Activated CD8-positive, alpha-beta memory T cell treated with anti-CD3 and anti-CD28 coated beads, Interleukin-2, amount 10 ng/mL, durations not matched to agents 7 days and 5 days (primary cell): ENCODE results near the gene C1QTNF5. TPM values are rescaled to one million over a fixed set of nuclear protein-coding genes. Genes with fewer than 3 reads are reported as not detected.
"Not testable (repeated sequence)": the region's sequence is repeated elsewhere in the genome, so short reads cannot be mapped to it uniquely, and the experiment has no call there.

Experiments used
- ATAC-seq: fragments of 150-1000 bp; cut with Tn5 transposase; one replicate; pipeline ENCODE4 v1.10.0; 2021; ENCODE audit warnings: moderate library complexity
- CTCF ChIA-PET: fragments of 350-600 bp; sonication (Branson Sonifier 250); formaldehyde crosslinking; loops from one replicate; lab custom pipeline; 2021; ENCODE audit warnings: antibody characterized with exemption; lab: Charles Lee
- DNase-seq: peaks from one replicate; pipeline ENCODE4 v3.0.0-alpha.2; 2020
- H3K27ac Mint-ChIP-seq: one replicate; pipeline ENCODE4 v1.8.0; 2021; ENCODE audit warnings: mild to moderate bottlenecking, mixed read lengths
- H3K27me3 Mint-ChIP-seq: one replicate; pipeline ENCODE4 v1.8.0; 2021; ENCODE audit warnings: mixed read lengths
- H3K36me3 Mint-ChIP-seq: one replicate; pipeline ENCODE4 v1.8.0; 2021; ENCODE audit warnings: mild to moderate bottlenecking, mixed read lengths
- H3K4me1 Mint-ChIP-seq: one replicate; pipeline ENCODE4 v1.8.0; 2021; ENCODE audit warnings: mixed read lengths
- H3K4me3 Mint-ChIP-seq: one replicate; pipeline ENCODE4 v1.8.0; 2021; ENCODE audit warnings: mild to moderate bottlenecking, moderate library complexity, mixed read lengths
- H3K9me3 Mint-ChIP-seq: one replicate; pipeline ENCODE4 v1.8.0; 2022; ENCODE audit warnings: low read depth, mixed read lengths
- total RNA-seq, 2 experiments: library from RNA; stranded (reverse); gene quantifications; one replicate each; pipeline ENCODE4 v1.2.3, GENCODE V29; 2021

C1QTNF5 gene
- not detected for total RNA-seq

DNA sequence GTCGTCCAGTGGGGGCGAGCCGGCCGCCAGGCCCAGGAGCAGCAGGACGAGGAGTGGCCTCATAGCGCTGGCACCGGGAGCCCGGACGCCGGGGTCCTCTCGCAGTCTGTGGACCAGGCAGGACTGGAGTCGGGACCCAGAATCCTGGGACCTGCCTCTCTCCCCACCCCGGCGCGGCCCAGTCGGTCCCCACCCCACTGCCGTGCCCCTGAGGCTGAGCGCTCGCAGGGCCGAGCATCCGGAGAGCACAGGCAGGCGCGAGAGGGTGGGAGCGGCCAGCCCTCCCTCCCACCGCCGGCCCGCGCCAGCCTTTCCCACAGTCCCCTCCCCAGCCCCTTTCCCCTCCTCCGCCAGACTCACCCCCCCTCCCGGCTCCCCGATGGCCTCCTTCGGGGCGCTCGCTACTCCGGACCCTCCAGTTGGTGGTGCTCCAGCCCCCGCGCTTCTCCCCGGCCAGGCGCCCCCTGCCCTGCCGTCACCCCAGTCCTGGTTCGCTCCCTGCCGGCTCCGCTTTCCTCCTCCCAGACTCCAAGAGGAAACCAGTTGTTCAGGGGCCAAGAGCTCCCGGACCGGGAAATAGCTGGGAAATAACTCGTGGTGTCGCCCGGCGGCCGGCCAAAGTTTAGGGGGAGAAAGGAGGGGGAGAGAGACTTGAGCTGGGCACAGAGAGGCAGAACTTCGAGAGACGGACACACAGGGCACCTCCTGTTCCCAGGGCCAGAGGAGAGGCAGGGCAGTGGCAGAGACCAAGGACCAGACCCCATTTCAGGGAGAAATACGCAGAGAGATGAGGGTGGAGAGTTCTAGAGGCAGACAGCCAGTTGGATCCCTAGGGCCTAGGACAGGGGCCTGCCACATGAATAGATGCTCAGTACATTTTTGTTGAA lies at the start of gene C1QTNF5:
Gene C1QTNF5, minus strand, starts transcription at position 549 of the 887 bp plus-strand sequence. Its CDS starts 486 bp downstream, at position 63.
- Mint-ChIP-seq H3K36me3 (peaks cover 4% of the 10 kb centered on the region), H3K4me1 (peaks cover 36% of the 10 kb centered on the region), H3K9me3 (no peaks in the 10 kb centered on the region), H3K27me3 (peaks cover 40% of the 10 kb centered on the region), H3K27ac (no peak within 1 kb of the TSS), H3K4me3 (no peak within 1 kb of the TSS)
- ATAC-seq (peak; percentile 3), DNase-seq (no peak)
- CTCF ChIA-PET = interaction anchor here (0.6 to 12.8 kb wide), 21 partner anchors 10 to 343 kb away, joined by 3 to 126 read pairs (median 3); no protein-coding TSS in a partner anchor

DNA sequence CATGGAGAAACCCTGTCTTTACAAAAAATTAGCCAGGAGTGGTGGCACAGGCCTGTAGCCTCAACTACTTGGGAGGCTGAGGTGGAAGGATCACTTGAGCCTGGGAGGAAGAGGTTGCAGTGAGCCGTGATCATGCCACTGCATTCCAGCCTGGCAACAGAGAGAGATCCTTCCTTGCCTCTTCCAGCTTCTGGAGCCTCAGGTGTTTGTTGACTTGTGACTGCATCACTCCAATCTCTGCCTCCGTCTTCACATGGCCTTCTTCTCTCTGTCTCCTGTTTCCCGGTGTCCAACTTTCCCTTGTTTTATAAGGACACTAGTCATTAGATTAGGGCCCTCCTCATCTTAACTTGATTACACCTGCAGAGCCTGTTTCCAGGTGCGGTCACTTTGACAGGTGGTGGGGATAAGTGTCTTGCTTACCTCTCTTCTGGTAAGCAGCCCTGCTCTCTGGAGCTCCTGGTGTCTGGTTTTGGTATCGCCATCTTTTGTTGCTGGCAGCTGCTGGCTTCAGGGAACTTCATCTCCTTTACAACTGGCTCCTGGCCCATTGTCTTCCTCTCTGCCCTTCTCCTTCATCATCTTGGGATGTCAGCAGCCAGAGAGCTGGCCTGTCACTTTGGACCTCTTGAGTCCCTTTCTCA lies 49.0 kb upstream of the C1QTNF5 start:
- Mint-ChIP-seq H3K27ac (no peak overlapping the region), H3K27me3 (peaks cover 17% of the 10 kb centered on the region), H3K36me3 (no peaks in the 10 kb centered on the region), H3K9me3 (no peaks in the 10 kb centered on the region), H3K4me1 (no peaks in the 10 kb centered on the region), H3K4me3 (no peak overlapping the region)
- CTCF ChIA-PET = interaction anchor here (0.6 to 1.2 kb wide), 2 partner anchors 33 to 85 kb away, joined by 3 read pairs; no protein-coding TSS in a partner anchor
- DNase-seq (no peak), ATAC-seq (peak; percentile 42)

- H3K4me3 Mint-ChIP-seq = no peak overlapping the region
- H3K4me1 Mint-ChIP-seq = no peaks in the 10 kb centered on the region
- CTCF ChIA-PET = interaction anchor here (1.2 to 2.0 kb wide), 2 partner anchors 87 kb away, joined by 3 to 5 read pairs; no protein-coding TSS in a partner anchor
Observed at GRCh38 chr11:119388103-119388502, 47.4 kb upstream of the C1QTNF5 start.

DNA sequence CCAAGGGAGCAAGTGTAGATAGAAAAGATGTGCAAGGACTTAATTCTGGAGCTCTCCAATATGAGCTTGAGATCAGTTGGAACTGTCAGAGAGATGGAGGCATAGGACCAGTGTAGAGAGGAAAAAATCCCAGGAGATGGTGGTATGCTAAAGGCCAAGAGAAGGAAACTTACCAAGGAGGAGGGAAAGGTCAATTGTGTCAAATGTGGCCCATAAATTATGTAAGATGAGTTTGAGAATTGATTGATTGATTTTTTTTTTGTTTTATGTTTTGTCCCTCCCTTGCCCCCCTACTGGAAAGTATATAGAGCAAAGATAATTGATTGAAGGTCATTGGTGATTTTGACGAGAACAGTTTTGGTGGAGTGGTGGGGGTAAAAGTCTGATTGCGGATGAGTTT lies 43.6 kb upstream of the C1QTNF5 start:
- Mint-ChIP-seq H3K4me3 (no peak overlapping the region), H3K4me1 (peaks cover 6% of the 10 kb centered on the region), H3K9me3 (no peaks in the 10 kb centered on the region), H3K27ac (no peak overlapping the region), H3K36me3 (no peaks in the 10 kb centered on the region), H3K27me3 (peaks cover 11% of the 10 kb centered on the region)
- CTCF ChIA-PET = interaction anchor here (1.6 to 18.1 kb wide), 3 partner anchors 10 to 90 kb away, joined by 6 to 318 read pairs (median 16); no protein-coding TSS in a partner anchor
- ATAC-seq (no peak), DNase-seq (no peak)

More at GRCh38 chr11:119388103-119388502, 47.4 kb upstream of the C1QTNF5 start:
- no peaks in the 10 kb centered on the region for H3K9me3 Mint-ChIP-seq
- no peak overlapping the region for H3K27ac Mint-ChIP-seq
- peaks cover 8% of the 10 kb centered on the region for H3K27me3 Mint-ChIP-seq
- ATAC-seq (no peak), DNase-seq (no peak)
- H3K36me3 Mint-ChIP-seq = no peaks in the 10 kb centered on the region

DNA sequence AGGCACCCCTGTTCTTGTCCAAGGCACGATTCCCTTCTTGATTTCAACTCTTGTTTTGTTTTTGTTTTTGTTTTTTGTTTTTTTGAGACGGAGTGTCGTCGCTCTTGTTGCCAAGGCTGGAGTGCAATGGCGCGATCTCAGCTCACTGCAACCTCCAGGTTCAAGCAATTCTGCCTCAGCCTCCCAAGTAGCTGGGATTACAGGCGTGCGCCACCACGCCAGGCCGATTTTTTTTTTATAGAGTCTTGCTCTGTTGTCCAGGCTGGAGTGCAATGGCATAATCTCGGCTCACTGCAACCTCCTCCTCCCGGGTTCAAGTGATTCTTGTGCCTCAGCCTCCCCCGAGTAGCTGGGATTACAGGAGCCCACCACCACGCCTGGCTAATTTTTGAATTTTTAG lies 41.8 kb upstream of the C1QTNF5 start:
- ATAC-seq, H3K27me3 Mint-ChIP-seq, H3K27ac Mint-ChIP-seq, DNase-seq, H3K9me3 Mint-ChIP-seq, H3K4me3 Mint-ChIP-seq, H3K4me1 Mint-ChIP-seq, H3K36me3 Mint-ChIP-seq: not testable (repeated sequence)
- CTCF ChIA-PET = interaction anchor here (1.1 to 18.1 kb wide), 6 partner anchors 8 to 274 kb away, joined by 3 to 318 read pairs (median 16); no protein-coding TSS in a partner anchor

DNA sequence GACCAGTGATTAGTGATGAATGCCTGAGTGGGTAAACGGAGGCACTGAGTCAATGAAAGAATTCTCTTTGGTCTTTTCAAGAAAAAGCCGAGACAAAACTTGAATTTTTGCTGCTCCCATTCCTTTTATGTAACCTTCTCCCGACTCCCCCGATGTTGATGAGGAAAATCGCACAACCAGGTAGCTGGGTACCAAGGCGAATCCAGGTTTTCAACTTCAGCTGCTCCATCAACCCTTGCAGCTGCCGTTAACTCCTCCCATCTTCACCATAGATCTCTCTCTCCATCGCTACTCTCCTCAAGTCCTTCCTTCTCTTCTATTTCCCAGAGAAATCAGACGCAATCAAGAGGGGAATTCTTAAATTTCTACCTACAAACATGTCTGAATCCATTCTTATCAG lies 41.4 kb upstream of the C1QTNF5 start:
- no peaks in the 10 kb centered on the region for H3K36me3 Mint-ChIP-seq
- no peak for DNase-seq
- H3K4me3 Mint-ChIP-seq = no peak overlapping the region
- H3K27me3 Mint-ChIP-seq = peaks cover 7% of the 10 kb centered on the region
- peaks cover 9% of the 10 kb centered on the region for H3K4me1 Mint-ChIP-seq
- no peak overlapping the region for H3K27ac Mint-ChIP-seq
- ATAC-seq = no peak
- CTCF ChIA-PET = interaction anchor here (1.2 to 18.1 kb wide), 7 partner anchors 8 to 274 kb away, joined by 3 to 318 read pairs (median 16); no protein-coding TSS in a partner anchor
- no peaks in the 10 kb centered on the region for H3K9me3 Mint-ChIP-seq

GRCh38 chr11:119381181-119381988 lies 40.7 kb upstream of the C1QTNF5 start, which contains the start of gene USP2:
Gene USP2 (minus strand): TSS chr11:119381690. CDS start chr11:119373480, 8,210 bp downstream.
- H3K4me1 Mint-ChIP-seq = peaks cover 9% of the 10 kb centered on the region
- ATAC-seq (peak; percentile 98), DNase-seq (peak; percentile 96)
- peaks cover 7% of the 10 kb centered on the region for H3K27me3 Mint-ChIP-seq
- no peaks in the 10 kb centered on the region for H3K9me3 Mint-ChIP-seq
- CTCF ChIA-PET = interaction anchor here (0.7 to 18.1 kb wide), 15 partner anchors 8 to 273 kb away, joined by 3 to 318 read pairs (median 4); no protein-coding TSS in a partner anchor
- H3K27ac Mint-ChIP-seq = no peak within 1 kb of the TSS
- H3K4me3 Mint-ChIP-seq = no peak within 1 kb of the TSS
- H3K36me3 Mint-ChIP-seq = no peaks in the 10 kb centered on the region

- no peak overlapping the region for H3K27ac Mint-ChIP-seq
- peaks cover 7% of the 10 kb centered on the region for H3K27me3 Mint-ChIP-seq
- CTCF ChIA-PET = interaction anchor here (0.7 to 18.1 kb wide), 14 partner anchors 8 to 94 kb away, joined by 3 to 318 read pairs (median 4); no protein-coding TSS in a partner anchor
- H3K36me3 Mint-ChIP-seq = no peaks in the 10 kb centered on the region
- H3K4me3 Mint-ChIP-seq = no peak overlapping the region
- no peaks in the 10 kb centered on the region for H3K9me3 Mint-ChIP-seq
- ATAC-seq = no peak
- peaks cover 9% of the 10 kb centered on the region for H3K4me1 Mint-ChIP-seq
- DNase-seq = no peak
Observed at GRCh38 chr11:119380827-119381180, 40.1 kb upstream of the C1QTNF5 start.

DNA sequence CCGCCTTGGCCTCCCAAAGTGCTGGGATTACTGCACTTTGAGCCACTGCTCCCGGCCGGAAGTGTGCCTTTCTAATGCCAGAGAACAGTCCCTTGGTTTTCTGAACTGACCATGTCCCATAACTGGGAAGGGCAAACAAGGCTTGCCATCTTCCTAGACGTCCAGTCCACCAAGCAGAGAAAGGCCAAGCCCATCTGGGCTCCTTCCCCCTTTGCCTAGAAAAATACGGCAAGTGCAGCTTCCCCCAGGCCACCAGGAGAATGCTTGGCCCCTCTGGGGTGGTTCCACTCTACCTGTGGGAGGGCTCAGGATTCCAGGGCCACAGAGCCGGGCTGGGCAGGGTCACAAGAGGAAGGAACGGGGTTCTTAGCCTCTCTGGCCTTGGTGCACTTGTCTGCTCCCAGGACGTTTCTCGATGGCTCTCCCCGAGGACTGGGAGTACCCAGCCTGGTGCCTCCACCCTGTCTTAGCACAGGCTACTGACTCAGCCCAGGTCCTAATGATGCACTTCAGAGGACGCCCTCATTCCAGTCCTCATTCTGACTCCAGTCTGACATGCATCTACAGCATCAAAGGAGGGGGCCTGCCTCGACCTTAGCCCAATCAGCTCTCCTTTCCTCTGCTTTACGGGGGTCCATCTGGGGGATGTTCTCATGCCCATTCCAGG lies 39.6 kb upstream of the C1QTNF5 start:
- Mint-ChIP-seq H3K36me3 (no peaks in the 10 kb centered on the region), H3K4me3 (no peak overlapping the region), H3K27me3 (peaks cover 7% of the 10 kb centered on the region), H3K9me3 (no peaks in the 10 kb centered on the region), H3K4me1 (peaks cover 9% of the 10 kb centered on the region), H3K27ac (no peak overlapping the region)
- CTCF ChIA-PET = interaction anchor here (0.7 to 18.1 kb wide), 9 partner anchors 10 to 220 kb away, joined by 3 to 318 read pairs (median 13); partner anchors contain the start of gene C1QTNF5
- DNase-seq (no peak), ATAC-seq (no peak)

DNA sequence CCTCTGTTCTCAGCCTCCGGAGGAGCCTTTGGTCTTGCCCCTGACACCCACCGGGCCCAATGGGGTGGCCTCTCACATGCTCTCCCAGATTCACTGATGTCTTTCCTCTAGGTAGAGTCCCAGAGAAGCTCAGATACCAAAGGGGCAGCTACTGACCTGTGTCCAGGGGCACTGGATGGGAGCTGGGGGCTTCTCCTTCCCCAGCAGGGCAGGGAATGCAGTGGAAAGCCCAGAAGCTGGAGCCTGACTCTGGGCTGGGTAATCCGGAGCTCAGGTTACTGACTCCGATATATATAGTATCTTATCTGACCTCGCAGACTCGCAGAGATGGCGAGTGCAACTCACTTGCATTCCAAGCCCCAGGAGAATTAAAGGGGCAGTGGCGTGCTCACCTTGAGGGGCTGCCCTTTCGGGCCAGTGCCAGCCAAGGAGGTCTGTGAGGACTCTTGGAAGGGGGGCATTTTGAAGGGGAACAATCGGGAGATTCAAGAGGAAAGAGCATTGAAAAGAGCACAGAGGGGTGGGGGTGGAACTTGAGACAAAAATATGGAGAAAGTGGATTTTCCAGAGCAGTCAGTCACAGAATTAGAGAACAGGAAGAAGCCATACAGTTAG lies 38.3 kb upstream of the C1QTNF5 start:
- peaks cover 7% of the 10 kb centered on the region for H3K27me3 Mint-ChIP-seq
- H3K4me1 Mint-ChIP-seq = peaks cover 12% of the 10 kb centered on the region
- H3K36me3 Mint-ChIP-seq = no peaks in the 10 kb centered on the region
- CTCF ChIA-PET = interaction anchor here (1.0 to 18.1 kb wide), 5 partner anchors 9 to 95 kb away, joined by 3 to 318 read pairs (median 32); partner anchors contain the start of gene C1QTNF5
- DNase-seq (no peak), ATAC-seq (no peak)
- no peak overlapping the region for H3K27ac Mint-ChIP-seq
- no peaks in the 10 kb centered on the region for H3K9me3 Mint-ChIP-seq
- H3K4me3 Mint-ChIP-seq = no peak overlapping the region

DNA sequence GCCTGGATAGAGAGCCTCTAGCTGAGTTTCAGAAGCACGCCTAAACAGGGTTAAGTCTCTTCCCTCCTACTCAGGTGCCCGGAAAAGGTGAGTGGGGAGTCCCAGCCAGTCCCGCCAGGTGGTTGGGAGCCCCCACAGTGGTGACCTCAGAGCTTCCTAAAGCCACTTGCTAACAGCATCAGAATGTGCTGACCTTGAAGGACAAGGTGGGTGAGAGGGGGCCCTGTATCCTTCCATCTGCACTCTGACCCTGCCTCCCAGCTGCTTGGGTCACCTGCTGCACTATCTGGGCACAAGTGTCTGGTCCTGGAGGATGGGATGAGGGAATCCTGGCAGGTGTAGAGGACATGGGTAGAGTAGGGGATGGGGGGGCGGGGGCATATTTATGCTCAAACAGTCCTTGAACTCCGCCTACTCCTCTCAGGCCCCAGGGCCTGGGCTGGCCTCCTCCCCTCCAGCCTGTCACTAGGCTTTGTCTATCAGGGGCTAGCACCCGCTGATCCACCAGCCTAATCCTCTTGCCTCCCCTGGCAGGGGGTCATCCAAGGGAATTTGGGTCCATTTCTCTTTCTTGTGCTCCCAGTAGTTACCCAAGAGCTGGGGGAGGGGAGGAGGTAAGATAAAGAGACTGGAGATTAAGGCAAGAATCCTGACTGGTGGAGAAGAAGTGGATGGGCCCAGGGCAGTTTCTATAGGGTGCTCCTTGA lies 37.4 kb upstream of the C1QTNF5 start:
- Mint-ChIP-seq H3K4me1 (peaks cover 20% of the 10 kb centered on the region), H3K36me3 (no peaks in the 10 kb centered on the region), H3K9me3 (no peaks in the 10 kb centered on the region), H3K27ac (no peak overlapping the region), H3K4me3 (no peak overlapping the region), H3K27me3 (peaks cover 7% of the 10 kb centered on the region)
- ATAC-seq (no peak), DNase-seq (no peak)
- CTCF ChIA-PET = interaction anchor here (0.7 to 18.1 kb wide), 5 partner anchors 9 to 96 kb away, joined by 4 to 318 read pairs (median 32); partner anchors contain the start of gene C1QTNF5
